Adipocyte (in vitro differentiated cells): ENCODE results near the gene LRFN2.

Experiments
- DNase-seq: peaks from one replicate; pipeline ENCODE4 v3.0.0-alpha.2; 2015; ENCODE audit warnings: low read depth
- H3K27me3 ChIP-seq: replicated peaks from 2 replicates; pipeline ENCODE4 v1.7.0; 2013; ENCODE audit warnings: mild to moderate bottlenecking, low read length, moderate library complexity; ENCODE audit not compliant: control insufficient read depth, insufficient read depth
- H3K36me3 ChIP-seq: 2 replicates; pipeline ENCODE4 v1.7.0; 2013; ENCODE audit warnings: low read length, mild to moderate bottlenecking, moderate library complexity; ENCODE audit not compliant: control insufficient read depth, insufficient read depth, severe bottlenecking
- H3K4me1 ChIP-seq: 2 replicates; pipeline ENCODE4 v1.7.0; 2013; ENCODE audit warnings: mild to moderate bottlenecking, low read length, moderate library complexity; ENCODE audit not compliant: control insufficient read depth, insufficient read depth
- H3K4me3 ChIP-seq: 2 replicates; pipeline ENCODE4 v1.7.0; 2013; ENCODE audit warnings: mild to moderate bottlenecking, low read length, moderate library complexity
- H3K9ac ChIP-seq: 2 replicates; pipeline ENCODE4 v1.7.0; 2013; ENCODE audit warnings: mild to moderate bottlenecking, low read length, moderate library complexity
- H3K9me3 ChIP-seq: 2 replicates; pipeline ENCODE4 v1.7.0; 2013; ENCODE audit warnings: mild to moderate bottlenecking, low read length, moderate library complexity; ENCODE audit not compliant: control insufficient read depth

LRFN2 gene

DNA sequence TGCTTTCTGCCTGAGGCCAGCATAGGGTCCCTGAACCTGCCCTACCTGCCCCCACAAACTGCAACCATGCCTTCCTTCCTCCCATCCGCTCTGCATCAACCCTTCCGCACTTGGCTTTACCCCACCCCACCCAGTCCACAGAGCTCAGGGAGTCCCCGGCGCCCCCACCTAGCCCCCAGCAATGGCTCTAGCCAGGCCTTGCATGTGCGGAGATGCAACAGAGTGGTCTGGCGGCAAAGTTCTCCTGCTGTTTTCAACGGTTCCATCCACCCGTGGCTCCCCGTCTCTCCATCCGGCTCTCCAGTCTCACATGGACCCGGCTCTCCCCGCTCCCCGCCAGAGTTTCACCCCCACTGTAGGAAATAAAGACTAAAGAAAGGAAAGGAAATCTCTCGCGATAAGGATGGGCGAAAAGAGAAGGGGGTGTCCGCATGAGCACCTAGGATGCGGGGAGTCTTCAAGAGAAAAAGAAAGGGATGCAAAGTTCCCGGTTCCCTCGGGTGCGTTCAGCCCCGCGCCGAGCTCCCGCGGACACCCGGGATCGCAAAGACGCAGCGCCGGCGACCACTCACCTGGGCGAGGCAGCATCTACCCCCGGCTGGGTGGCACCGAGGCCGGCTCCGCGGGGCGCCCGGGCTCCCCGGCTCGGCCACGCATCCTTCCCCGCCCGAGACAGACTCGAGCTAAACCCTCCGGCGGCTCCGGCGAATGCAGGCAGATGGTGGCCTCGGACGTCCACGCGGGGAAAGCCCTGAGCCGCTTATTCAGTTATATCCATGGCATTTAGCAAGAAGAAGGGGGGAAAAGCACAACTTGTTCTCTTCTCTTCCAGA lies 579 bp downstream of the LRFN2 start:
- peak overlapping the region; percentile 81 for H3K4me3 ChIP-seq
- peak; percentile 42 for DNase-seq

DNA sequence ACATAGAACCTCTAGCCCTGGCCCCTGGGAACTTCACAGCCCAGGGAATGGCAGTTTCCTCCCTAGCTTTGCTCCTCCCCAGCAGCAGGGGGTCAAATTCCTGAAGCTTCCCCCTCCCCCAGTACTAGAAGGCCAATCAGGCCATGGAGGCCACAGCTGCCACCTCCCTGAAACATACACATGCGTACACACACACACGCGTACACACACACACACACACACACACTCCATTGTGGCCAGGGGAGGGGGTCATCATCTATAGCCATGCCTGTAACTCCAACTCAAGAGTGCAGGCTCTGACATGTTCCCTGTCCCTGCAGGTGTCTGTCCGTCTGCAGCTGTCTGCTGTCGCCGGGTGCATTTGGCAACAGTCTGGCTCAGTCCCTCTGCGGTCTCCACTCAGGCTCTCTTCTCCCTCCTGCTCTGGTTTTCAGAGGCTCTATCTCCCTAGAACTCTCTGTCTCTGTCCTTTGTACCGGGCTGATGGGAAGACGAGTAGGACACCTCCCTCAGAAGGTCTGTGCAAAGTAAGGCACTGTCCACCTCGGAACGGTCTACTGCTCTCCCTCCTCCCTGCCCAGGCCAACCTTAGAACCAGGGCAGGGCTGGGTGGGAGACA lies 1.4 kb downstream of the LRFN2 start:
- Histone ChIP-seq H3K4me1 (no peaks in the 10 kb centered on the region), H3K9ac (no peak overlapping the region), H3K36me3 (no peaks in the 10 kb centered on the region), H3K9me3 (no peaks in the 10 kb centered on the region), H3K4me3 (no peak overlapping the region), H3K27me3 (peaks cover 59% of the 10 kb centered on the region)
- DNase-seq = no peak

More for the DNA sequence above, 579 bp downstream of the LRFN2 start:
- peaks cover 64% of the 10 kb centered on the region for H3K27me3 ChIP-seq
- no peak overlapping the region for H3K9ac ChIP-seq
- H3K9me3 ChIP-seq = no peaks in the 10 kb centered on the region
- no peaks in the 10 kb centered on the region for H3K36me3 ChIP-seq
- H3K4me1 ChIP-seq = no peaks in the 10 kb centered on the region

DNA sequence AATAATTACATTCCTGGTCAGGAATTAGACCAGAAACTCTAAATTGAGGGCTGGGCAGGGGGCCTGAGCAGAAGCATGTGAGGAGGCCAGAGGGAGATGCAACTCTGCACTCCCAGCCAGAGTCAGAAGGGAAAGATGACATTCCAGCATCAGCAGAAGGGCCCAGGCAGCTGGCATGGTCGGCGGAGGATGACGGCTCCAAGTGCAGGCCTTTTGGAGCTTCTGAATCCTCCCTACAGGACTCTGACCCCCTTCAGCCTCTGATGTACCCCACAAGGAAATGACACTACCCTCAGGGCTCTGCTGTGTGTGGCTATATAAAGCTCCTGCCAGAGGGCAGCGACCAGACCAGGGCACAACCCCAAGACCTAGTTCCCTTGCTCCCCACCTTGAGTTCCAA lies 1.9 kb downstream of the LRFN2 start:
- peaks cover 60% of the 10 kb centered on the region for H3K27me3 ChIP-seq
- H3K9me3 ChIP-seq = no peaks in the 10 kb centered on the region
- no peak overlapping the region for H3K4me3 ChIP-seq
- H3K9ac ChIP-seq = no peak overlapping the region
- DNase-seq = no peak
- H3K36me3 ChIP-seq = no peaks in the 10 kb centered on the region
- no peaks in the 10 kb centered on the region for H3K4me1 ChIP-seq

DNA sequence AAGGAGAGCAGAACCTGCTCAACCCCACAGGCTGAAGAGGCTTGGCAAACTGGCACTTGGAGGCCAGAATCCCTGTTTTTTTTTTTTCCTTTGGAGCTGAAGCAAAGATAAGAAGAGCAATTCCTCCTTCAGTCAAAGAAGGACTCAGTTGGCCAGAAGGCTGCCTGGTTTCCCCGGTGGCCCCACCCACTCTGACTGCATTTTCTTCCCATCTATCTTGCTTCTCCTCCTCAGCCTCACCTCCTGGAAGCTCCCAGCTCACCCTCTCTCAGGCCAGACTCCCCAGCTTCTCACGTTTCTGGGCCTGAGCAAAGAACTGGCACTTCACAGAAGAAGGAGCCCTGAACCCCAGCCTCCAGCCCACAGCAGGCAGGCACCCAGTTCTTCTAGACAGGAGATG lies 2.4 kb downstream of the LRFN2 start:
- Histone ChIP-seq H3K27me3 (peaks cover 59% of the 10 kb centered on the region), H3K4me1 (no peaks in the 10 kb centered on the region), H3K9ac (no peak overlapping the region), H3K9me3 (no peaks in the 10 kb centered on the region), H3K4me3 (no peak overlapping the region), H3K36me3 (no peaks in the 10 kb centered on the region)
- DNase-seq = no peak

DNA sequence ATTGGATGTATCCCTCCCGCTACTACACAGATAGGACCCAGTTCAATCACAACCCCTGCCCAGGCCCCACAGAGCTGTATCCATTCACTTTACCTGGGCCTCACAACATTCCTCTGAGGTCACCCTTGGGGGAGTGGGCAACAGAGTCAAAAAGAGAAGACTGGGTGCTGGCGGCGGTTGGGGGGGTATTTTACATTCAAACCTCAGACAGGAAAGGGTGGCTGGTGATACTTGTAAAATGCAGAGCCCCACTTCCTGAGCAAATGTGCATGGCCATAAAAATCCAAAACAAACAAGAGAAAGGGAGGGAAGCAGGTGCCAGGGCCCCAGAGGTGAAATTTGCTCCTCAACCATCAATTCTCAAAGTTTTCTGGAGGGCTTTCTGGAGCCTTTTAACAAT lies 3.5 kb downstream of the LRFN2 start:
- no peak overlapping the region for H3K9ac ChIP-seq
- no peaks in the 10 kb centered on the region for H3K9me3 ChIP-seq
- H3K36me3 ChIP-seq = no peaks in the 10 kb centered on the region
- H3K4me3 ChIP-seq = no peak overlapping the region
- H3K4me1 ChIP-seq = no peaks in the 10 kb centered on the region
- no peak for DNase-seq
- H3K27me3 ChIP-seq = peaks cover 54% of the 10 kb centered on the region

DNA sequence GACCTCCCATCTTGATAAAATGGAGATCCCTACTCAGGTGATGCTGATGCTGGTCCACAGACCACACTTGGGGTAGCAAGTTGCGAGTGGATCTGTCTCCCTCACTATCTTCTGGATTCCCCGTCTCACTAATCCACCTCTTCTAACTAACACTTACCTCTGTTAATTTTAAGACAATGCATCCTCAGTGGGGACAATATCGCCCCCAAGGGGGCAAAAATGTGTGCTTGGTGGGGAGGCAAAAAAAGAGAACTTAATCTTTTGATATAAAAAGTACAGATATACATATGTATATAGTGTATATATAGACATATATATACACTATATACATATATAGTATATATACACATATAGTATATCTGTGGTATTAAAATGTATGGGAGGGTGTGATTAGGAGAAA lies 4.3 kb downstream of the LRFN2 start:
- H3K4me3 ChIP-seq = no peak overlapping the region
- H3K4me1 ChIP-seq = no peaks in the 10 kb centered on the region
- no peaks in the 10 kb centered on the region for H3K9me3 ChIP-seq
- no peak for DNase-seq
- no peaks in the 10 kb centered on the region for H3K36me3 ChIP-seq
- H3K27me3 ChIP-seq = peaks cover 47% of the 10 kb centered on the region
- H3K9ac ChIP-seq = no peak overlapping the region

DNA sequence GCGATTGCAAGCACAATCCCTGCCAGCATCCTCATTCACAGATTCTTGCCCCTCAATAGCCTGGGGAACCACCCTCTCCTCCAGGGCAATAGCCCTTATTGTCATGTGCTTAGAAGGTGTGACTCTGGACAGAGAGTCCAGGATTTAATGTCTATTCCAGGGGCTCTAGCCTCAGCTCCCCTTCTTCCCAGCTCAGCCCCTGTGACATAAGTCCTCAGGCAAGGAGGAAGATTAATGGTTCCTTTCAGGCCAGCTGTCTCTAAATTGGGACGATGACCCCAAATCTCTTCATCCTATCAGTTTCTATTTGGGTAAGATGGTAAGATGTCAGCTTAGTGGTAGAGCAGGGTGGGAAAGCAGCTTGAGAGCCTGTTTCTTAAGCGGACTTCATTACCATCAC lies 8.1 kb downstream of the LRFN2 start:
- H3K36me3 ChIP-seq = no peaks in the 10 kb centered on the region
- H3K9me3 ChIP-seq = no peaks in the 10 kb centered on the region
- no peaks in the 10 kb centered on the region for H3K4me1 ChIP-seq
- DNase-seq = no peak
- H3K27me3 ChIP-seq = peaks cover 23% of the 10 kb centered on the region
- H3K4me3 ChIP-seq = no peak overlapping the region
- H3K9ac ChIP-seq = no peak overlapping the region

DNA sequence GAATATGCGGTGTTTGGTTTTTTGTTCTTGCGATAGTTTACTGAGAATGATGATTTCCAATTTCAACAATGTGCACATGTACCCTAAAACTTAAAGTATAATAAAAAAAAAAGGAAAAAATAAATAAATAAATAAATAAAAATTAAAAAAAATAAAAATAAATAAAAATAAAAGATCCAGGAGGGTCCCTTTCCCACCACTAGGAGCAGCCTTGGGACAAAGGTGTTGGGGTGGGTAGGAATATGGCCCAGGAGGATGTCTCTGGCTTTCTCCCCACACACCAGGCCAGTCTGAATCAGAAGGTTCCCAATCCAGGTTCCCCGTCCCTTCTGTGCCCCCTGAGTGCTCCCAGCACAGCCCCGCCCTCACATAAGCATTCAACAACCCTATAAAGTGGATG lies 9.5 kb downstream of the LRFN2 start:
- no peaks in the 10 kb centered on the region for H3K4me1 ChIP-seq
- H3K9ac ChIP-seq = no peak overlapping the region
- no peak for DNase-seq
- no peaks in the 10 kb centered on the region for H3K36me3 ChIP-seq
- peaks cover 20% of the 10 kb centered on the region for H3K27me3 ChIP-seq
- no peak overlapping the region for H3K4me3 ChIP-seq
- no peaks in the 10 kb centered on the region for H3K9me3 ChIP-seq

DNA sequence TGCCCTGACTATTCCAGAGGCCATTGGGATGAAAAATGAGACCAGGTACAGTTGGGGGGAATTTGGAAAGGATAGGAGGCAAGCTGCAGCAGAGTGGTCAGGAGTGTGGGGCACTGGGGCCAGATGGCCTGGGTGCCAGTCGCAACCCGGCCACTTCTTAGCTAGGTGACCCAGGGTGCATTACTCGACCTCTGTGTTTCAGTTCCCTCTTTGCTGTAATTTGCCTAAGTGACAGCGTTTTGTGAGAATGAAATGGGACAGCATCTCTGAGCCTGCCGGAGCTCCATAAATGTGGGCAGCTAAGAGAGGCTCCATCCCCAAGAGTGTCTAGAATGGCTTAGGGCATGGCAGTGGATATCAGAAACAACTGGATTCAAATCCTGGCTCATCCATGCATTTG lies 13.9 kb downstream of the LRFN2 start:
- no peak overlapping the region for H3K9ac ChIP-seq

DNA sequence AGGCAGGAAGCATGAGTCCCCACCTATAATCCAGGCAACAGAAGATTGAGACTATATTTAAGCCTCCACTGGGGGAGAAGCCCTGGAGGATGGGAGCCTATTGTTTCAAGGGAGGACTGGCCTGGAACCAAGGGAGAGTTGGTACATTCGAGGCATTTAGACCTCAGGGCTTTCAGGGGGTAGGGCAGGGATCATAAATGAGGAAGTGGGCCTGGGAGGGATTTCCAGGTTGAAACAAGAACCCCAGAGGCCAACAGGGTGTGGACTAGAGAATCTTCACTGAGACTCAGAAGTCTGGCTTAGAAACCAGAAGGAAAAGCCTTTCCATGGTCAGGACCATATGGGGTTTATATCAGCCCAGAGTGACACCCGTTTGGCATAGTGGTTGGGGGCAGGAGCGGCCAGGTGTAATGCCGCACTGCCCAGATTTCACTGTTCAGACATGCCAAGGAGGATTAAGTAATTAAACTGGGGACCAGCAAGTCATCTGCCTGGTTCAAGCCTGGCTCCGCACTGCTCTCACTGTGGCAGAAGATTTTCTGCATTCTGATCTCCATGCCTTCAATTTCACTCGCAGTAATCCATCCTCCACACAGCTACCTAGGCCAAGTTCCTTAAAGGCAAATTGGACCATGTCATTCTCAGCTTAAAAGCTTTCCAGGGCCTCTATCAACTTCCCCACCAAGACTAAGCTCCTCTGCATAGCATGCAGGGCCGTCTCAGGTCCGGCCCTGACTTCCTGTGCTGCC lies 17.8 kb downstream of the LRFN2 start:
- H3K9me3 ChIP-seq = no peaks in the 10 kb centered on the region
- H3K4me1 ChIP-seq = no peaks in the 10 kb centered on the region
- H3K27me3 ChIP-seq = peaks cover 29% of the 10 kb centered on the region
- H3K9ac ChIP-seq = no peak overlapping the region
- no peak overlapping the region for H3K4me3 ChIP-seq
- no peaks in the 10 kb centered on the region for H3K36me3 ChIP-seq
- DNase-seq = no peak

More for the DNA sequence above, 13.9 kb downstream of the LRFN2 start:
- Histone ChIP-seq H3K9me3 (no peaks in the 10 kb centered on the region), H3K4me3 (no peak overlapping the region), H3K27me3 (peaks cover 25% of the 10 kb centered on the region), H3K36me3 (no peaks in the 10 kb centered on the region), H3K4me1 (no peaks in the 10 kb centered on the region)
- no peak for DNase-seq

DNA sequence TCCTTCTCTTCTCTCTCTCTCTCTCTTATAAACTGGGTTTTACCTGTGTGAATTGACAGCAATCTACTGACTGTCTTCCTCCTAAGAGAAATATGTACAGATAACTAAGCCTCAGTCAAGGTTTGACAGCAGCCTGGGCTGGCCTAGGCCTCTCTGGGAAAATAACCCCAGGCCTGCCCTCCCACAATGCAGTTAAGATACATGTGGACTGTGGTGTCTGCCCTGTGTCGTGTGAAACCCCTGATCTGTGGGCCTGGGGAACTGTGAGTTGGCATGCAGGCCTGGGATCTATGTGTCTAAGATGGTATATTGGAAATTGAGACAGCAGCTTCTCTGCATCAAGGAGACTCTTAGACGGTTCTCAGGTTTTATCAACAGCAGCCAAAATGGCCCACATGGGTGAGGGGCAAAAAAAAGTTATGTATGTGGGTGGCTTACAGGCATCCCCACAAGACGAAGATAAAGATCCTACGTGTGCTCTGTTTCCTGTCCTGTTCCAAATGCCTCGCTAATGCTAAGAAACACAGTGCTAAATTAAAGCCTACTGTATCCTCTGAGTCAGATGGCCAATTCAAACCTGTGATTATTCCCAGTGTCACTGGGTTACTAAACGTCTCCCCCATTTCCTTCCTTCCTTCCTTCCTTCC lies 19.0 kb downstream of the LRFN2 start:
- Histone ChIP-seq H3K4me1 (no peaks in the 10 kb centered on the region), H3K9ac (no peak overlapping the region), H3K4me3 (no peak overlapping the region), H3K27me3 (peaks cover 40% of the 10 kb centered on the region), H3K36me3 (no peaks in the 10 kb centered on the region), H3K9me3 (no peaks in the 10 kb centered on the region)
- DNase-seq = no peak
